H1 (cell line): ENCODE data around the gene RGS6. TPM values are rescaled to one million over a fixed set of nuclear protein-coding genes. Genes with fewer than 3 reads are reported as not detected.

Source experiments
- CTCF ChIA-PET: fragments of 300-600 bp; sonication (Branson Sonifier 250); formaldehyde crosslinking; loops from one replicate; lab custom pipeline; 2021; ENCODE audit not compliant: partially characterized antibody; lab: Charles Lee
- POLR2A ChIA-PET: fragments of 300-600 bp; sonication (Branson Sonifier 250); formaldehyde crosslinking; loops from one replicate; lab custom pipeline; 2021; ENCODE audit warnings: inconsistent platforms; ENCODE audit not compliant: partially characterized antibody; lab: Charles Lee
- DNase-seq, 2 experiments: peaks; one replicate each; pipeline versions ENCODE4 v3.0.0 to v3.0.0-alpha.2; 2010 to 2022; ENCODE audit warnings: low spot score in 2 of 2, low read depth in 1 of 2, mixed read lengths in 1 of 2
- FAIRE-seq: peaks from 2 replicates; lab custom pipeline; 2011; peaks lifted over from hg19 to GRCh38; lab: Jason Lieb, UNC
- H2AFZ ChIP-seq: 2 replicates; pipeline ENCODE4 v1.8.1; 2012; ENCODE audit warnings: low read length, inconsistent platforms
- H2AK5ac ChIP-seq: 2 replicates; pipeline ENCODE4 v1.6.1; 2013; ENCODE audit warnings: low read depth, low read length
- H2BK120ac ChIP-seq: replicated peaks from 2 replicates; pipeline ENCODE3; 2013; ENCODE audit warnings: low read depth, low read length, inconsistent platforms
- H2BK12ac ChIP-seq: 2 replicates; pipeline ENCODE4 v1.6.1; 2013; ENCODE audit warnings: low read depth, low read length
- H2BK15ac ChIP-seq: 2 replicates; pipeline ENCODE4 v1.6.1; 2013; ENCODE audit warnings: low read length
- H2BK20ac ChIP-seq: 2 replicates; pipeline ENCODE4 v1.6.1; 2013; ENCODE audit warnings: low read length
- H2BK5ac ChIP-seq: 2 replicates; pipeline ENCODE4 v1.6.1; 2013; ENCODE audit warnings: low read depth, low read length
- H3K14ac ChIP-seq: 2 replicates; pipeline ENCODE4 v1.6.1; 2013; ENCODE audit warnings: inconsistent platforms; ENCODE audit not compliant: insufficient read length
- H3K18ac ChIP-seq: 2 replicates; pipeline ENCODE4 v1.6.1; 2013; ENCODE audit warnings: low read length; ENCODE audit errors: extremely low read depth
- H3K23ac ChIP-seq: 2 replicates; pipeline ENCODE4 v1.6.1; 2013; ENCODE audit warnings: inconsistent platforms; ENCODE audit not compliant: insufficient read length
- H3K23me2 ChIP-seq: 2 replicates; pipeline ENCODE4 v1.6.1; 2013; ENCODE audit warnings: low read depth, low read length
- H3K27ac ChIP-seq: 2 replicates; pipeline ENCODE4 v1.6.1; 2011; ENCODE audit warnings: low read depth, low read length, inconsistent platforms
- H3K27me3 ChIP-seq, 4 experiments: replicated peaks in 1 of 4; 1 replicate in 1 of 4; 2 replicates in 3 of 4; pipeline versions ENCODE4 v1.6.1 to v1.8.1; 2011 to 2013; ENCODE audit warnings: low read length in 3 of 4, mild to moderate bottlenecking in 3 of 4, inconsistent platforms in 2 of 4, mixed read lengths in 2 of 4, moderate library complexity in 1 of 4; ENCODE audit not compliant: control insufficient read depth in 3 of 4, insufficient read depth in 3 of 4; ENCODE audit errors: extremely low read depth in 1 of 4
- H3K36me3 ChIP-seq, 4 experiments: 2 replicates each; pipeline versions ENCODE4 v1.6.1 to v1.8.1; 2011 to 2013; ENCODE audit warnings: mild to moderate bottlenecking in 4 of 4, low read length in 3 of 4, moderate library complexity in 2 of 4, control low read depth in 1 of 4, inconsistent platforms in 1 of 4; ENCODE audit not compliant: insufficient read depth in 4 of 4, control insufficient read depth in 2 of 4
- H3K4ac ChIP-seq: replicated peaks from 2 replicates; pipeline ENCODE3; 2013; ENCODE audit warnings: low read length, low read depth, mixed read lengths, inconsistent platforms; ENCODE audit not compliant: insufficient read length
- H3K4me1 ChIP-seq, 4 experiments: replicated peaks in 1 of 4; 1 replicate in 1 of 4; 2 replicates in 3 of 4; pipeline versions ENCODE4 v1.6.1 to v1.8.1; 2011 to 2013; ENCODE audit warnings: low read length in 3 of 4, inconsistent platforms in 2 of 4, mixed read lengths in 1 of 4; ENCODE audit not compliant: insufficient read depth in 4 of 4, control insufficient read depth in 3 of 4
- H3K4me2 ChIP-seq, 2 experiments: 2 replicates each; pipeline versions ENCODE4 v1.6.1 to v1.8.1; 2011 to 2013; ENCODE audit warnings: low read depth in 2 of 2, low read length in 2 of 2, control low read depth in 1 of 2, inconsistent platforms in 1 of 2, mild to moderate bottlenecking in 1 of 2; ENCODE audit not compliant: insufficient read depth in 1 of 2
- H3K4me3 ChIP-seq, 4 experiments: fragments of 200-600, 300-600 bp in 1 of 4; sonication (generic), shearing (Covaris generic), sonication (Bioruptor Twin) in 1 of 4; 2 replicates each; pipeline versions ENCODE4 v1.5.1 to v1.8.1; 2011 to 2016; ENCODE audit warnings: low read length in 4 of 4, low read depth in 3 of 4, control low read depth in 2 of 4, inconsistent platforms in 2 of 4, mild to moderate bottlenecking in 2 of 4, mixed read lengths in 1 of 4, moderate library complexity in 1 of 4; ENCODE audit not compliant: insufficient read depth in 2 of 4; ENCODE audit errors: extremely low read depth in 1 of 4
- H3K56ac ChIP-seq: replicated peaks from 2 replicates; pipeline ENCODE3; 2013; ENCODE audit warnings: low read depth, mild to moderate bottlenecking, mixed read lengths, low read length, inconsistent platforms; ENCODE audit not compliant: insufficient read length
- H3K79me1 ChIP-seq: 2 replicates; pipeline ENCODE4 v1.6.1; 2013; ENCODE audit warnings: low read depth, low read length, control low read depth
- H3K79me2 ChIP-seq, 2 experiments: 2 replicates each; pipeline versions ENCODE4 v1.6.1 to v1.8.1; 2012 to 2013; ENCODE audit warnings: low read length in 2 of 2, mild to moderate bottlenecking in 2 of 2, inconsistent platforms in 1 of 2; ENCODE audit not compliant: insufficient read depth in 2 of 2, control insufficient read depth in 1 of 2
- H3K9ac ChIP-seq, 4 experiments: replicated peaks in 1 of 4; 1 replicate in 1 of 4; 2 replicates in 3 of 4; pipeline versions ENCODE4 v1.6.1 to v1.8.1; 2011 to 2013; ENCODE audit warnings: low read depth in 3 of 4, low read length in 3 of 4, control low read depth in 2 of 4, mild to moderate bottlenecking in 2 of 4, moderate library complexity in 2 of 4, inconsistent platforms in 1 of 4; ENCODE audit errors: extremely low read depth in 1 of 4
- H3K9me3 ChIP-seq, 2 experiments: 2 replicates each; pipeline versions ENCODE4 v1.6.1 to v1.8.1; 2012 to 2013; ENCODE audit warnings: mild to moderate bottlenecking in 2 of 2, moderate library complexity in 2 of 2, control low read depth in 1 of 2, inconsistent platforms in 1 of 2, low read depth in 1 of 2, low read length in 1 of 2, mixed read lengths in 1 of 2; ENCODE audit not compliant: insufficient read depth in 2 of 2
- H4K20me1 ChIP-seq, 2 experiments: replicated peaks in 1 of 2; 2 replicates each; pipeline versions ENCODE3 to v1.8.1; 2011 to 2013; ENCODE audit warnings: inconsistent platforms in 2 of 2, low read length in 2 of 2, mild to moderate bottlenecking in 1 of 2; ENCODE audit not compliant: insufficient read depth in 2 of 2, control insufficient read depth in 1 of 2
- H4K5ac ChIP-seq: 2 replicates; pipeline ENCODE4 v1.6.1; 2013; ENCODE audit warnings: low read length, low read depth, mixed read lengths, inconsistent platforms; ENCODE audit not compliant: insufficient read length
- H4K8ac ChIP-seq: 2 replicates; pipeline ENCODE4 v1.8.0; 2013; ENCODE audit warnings: mild to moderate bottlenecking, moderate library complexity, low read length, inconsistent platforms; ENCODE audit not compliant: insufficient read depth; ENCODE audit errors: extremely low read depth
- H4K91ac ChIP-seq: replicated peaks from 2 replicates; pipeline ENCODE3; 2013; ENCODE audit warnings: low read length, mixed read lengths, inconsistent platforms; ENCODE audit not compliant: insufficient read length
- CBX5 ChIP-seq: fragments of 300-800, 300-1000 bp; sonication (generic); IDR thresholded peaks from 2 replicates; pipeline ENCODE4 v1.7.1; 2016; ENCODE audit warnings: antibody characterized with exemption, low read length, low read depth
- CHD1 ChIP-seq: IDR thresholded peaks from 2 replicates; pipeline ENCODE4 v1.6.1; 2012; ENCODE audit warnings: low read depth, low read length, improper control_type of control experiment
- JUND ChIP-seq: IDR thresholded peaks from 2 replicates; pipeline ENCODE4 v1.6.1; 2011; ENCODE audit warnings: mild to moderate bottlenecking, improper control_type of control experiment, low read length
- POU5F1 ChIP-seq: IDR thresholded peaks from 2 replicates; pipeline ENCODE4 v1.6.1; 2011; ENCODE audit warnings: low read depth, mild to moderate bottlenecking, low read length, moderate library complexity
- SIN3A ChIP-seq, 2 experiments: IDR thresholded peaks in 1 of 2; conservative IDR thresholded peaks in 1 of 2; 2 replicates each; pipeline ENCODE4 v1.6.1; 2011 to 2012; ENCODE audit warnings: low read length in 2 of 2, improper control_type of control experiment in 1 of 2, low read depth in 1 of 2, mild to moderate bottlenecking in 1 of 2
- SP2 ChIP-seq: IDR thresholded peaks from 2 replicates; pipeline ENCODE4 v1.6.1; 2012; ENCODE audit warnings: mild to moderate bottlenecking, low read length, inconsistent platforms
- TAF1 ChIP-seq: IDR thresholded peaks from 2 replicates; pipeline ENCODE4 v1.6.1; 2011; ENCODE audit warnings: mild to moderate bottlenecking, low read depth, low read length
- TAF7 ChIP-seq: optimal IDR thresholded peaks from 2 replicates; pipeline ENCODE3; 2011; ENCODE audit warnings: low read depth, mild to moderate bottlenecking, inconsistent platforms, low read length, moderate library complexity, borderline replicate concordance
- TEAD4 ChIP-seq: IDR thresholded peaks from 2 replicates; pipeline ENCODE4 v1.6.1; 2012; ENCODE audit warnings: low read depth, low read length, inconsistent platforms, mixed read lengths
- YY1 ChIP-seq: IDR thresholded peaks from 2 replicates; pipeline ENCODE4 v1.6.1; 2011; ENCODE audit warnings: low read depth, mild to moderate bottlenecking, low read length
- WGBS, 2 experiments: shearing (Covaris generic) in 1 of 2; methylation state at CpG; one replicate each; pipeline versions ENCODE4 v1.1.6 to v1.1.7; 2013 to 2015; ENCODE audit warnings: low lambda C conversion rate in 2 of 2, mixed read lengths in 2 of 2, inconsistent platforms in 1 of 2, low coverage in 1 of 2, missing lambda C conversion rate in 1 of 2; ENCODE audit not compliant: insufficient replicate concordance in 2 of 2, insufficient coverage in 1 of 2, insufficient read length in 1 of 2; ENCODE audit errors: extremely low coverage in 1 of 2, missing lambda C conversion rate in 1 of 2; 5-methylcytosine and 5-hydroxymethylcytosine counted together
- polyA plus RNA-seq, 7 experiments: library from polyadenylated mRNA; depleted of rRNA in 3 of 7; stranded (reverse) in 5 of 7; unstranded in 2 of 7; fragments of >200 nt in 5 of 7; fragments of 200-250 nt in 2 of 7; gene quantifications; 1 replicate in 5 of 7; 2 replicates in 1 of 7; 4 replicates in 1 of 7; pipeline versions ENCODE4 v1.2.1 to v1.2.3, GENCODE V29; 2011 to 2013; ENCODE audit warnings: missing spikeins in 2 of 7, mixed read lengths in 2 of 7
- total RNA-seq: library from RNA; stranded (reverse); fragmentation: NEBNext Ultra II Directional; extraction: Animal tissue kit (Norgen Biotek cat#: 25700); gene quantifications from 2 replicates; pipeline ENCODE4 v1.2.1, GENCODE V29; 2021
- TF ChIP-seq, protein P1 (sequence below): IDR thresholded peaks from 2 replicates; pipeline ENCODE4 v1.6.1; 2012; ENCODE audit warnings: inconsistent platforms

The RGS6 gene
- total and polyA plus RNA-seq, 2 of the 8 experiments (the other 6 are each of a cell fraction or from before 2014, with no cell fraction given) = 0.26 to 1.1 TPM

DNA sequence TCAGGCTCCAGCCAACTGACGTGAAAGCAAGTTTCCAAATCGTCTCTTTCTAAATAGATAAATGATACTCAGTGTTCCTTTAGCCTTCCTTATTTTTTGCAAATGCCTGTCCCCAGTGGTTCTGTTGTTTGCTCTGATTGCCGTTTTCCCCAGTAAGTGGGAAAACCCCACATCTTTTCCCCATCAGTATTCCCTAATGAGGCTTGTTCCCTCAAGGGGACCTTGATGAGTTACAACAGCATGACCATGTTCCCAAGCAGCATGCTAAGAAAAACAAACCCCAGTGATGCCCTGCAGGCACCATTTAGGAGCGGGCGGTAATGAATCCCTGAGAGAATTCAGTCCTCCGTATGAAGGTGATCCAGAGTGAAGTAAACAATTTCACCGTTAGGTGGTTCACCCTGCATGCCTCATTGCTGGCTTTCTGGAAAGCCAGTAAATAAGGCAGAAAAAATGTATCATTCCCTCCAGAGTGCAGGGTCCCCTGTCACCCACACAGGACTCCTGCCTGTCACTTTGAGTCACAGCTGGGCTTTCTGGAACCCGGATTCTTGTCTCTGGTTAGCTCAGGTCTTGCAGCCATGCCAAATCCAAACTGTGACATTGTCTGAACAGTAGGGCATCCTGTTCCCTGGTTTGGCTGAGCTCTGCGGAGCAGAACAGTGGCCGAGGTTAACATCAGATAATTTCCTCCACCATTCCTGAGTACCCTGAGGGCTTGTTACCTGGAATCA is 222.6 kb downstream of the RGS6 start:
- H3K56ac ChIP-seq = no peak overlapping the region
- no peak for DNase-seq
- no peak overlapping the region for H3K27ac ChIP-seq
- no peak overlapping the region for H3K4me2 ChIP-seq
- CTCF ChIA-PET = interaction anchor here (1.6 kb wide), 1 partner anchor 10 kb away, joined by 3 read pairs; no protein-coding TSS in a partner anchor
- H2AFZ ChIP-seq = no peak overlapping the region
- H4K5ac ChIP-seq = no peak overlapping the region
- H3K18ac ChIP-seq = no peak overlapping the region
- no peak overlapping the region for H2BK12ac ChIP-seq
- no peak overlapping the region for H3K9ac ChIP-seq
- H2BK5ac ChIP-seq = no peak overlapping the region
- H3K36me3 ChIP-seq = no peaks in the 10 kb centered on the region
- H2BK20ac ChIP-seq = no peak overlapping the region
- WGBS, 2 experiments = 96% methylated on average over 10 of the region's 10 CpGs; no CpG with 5 or more reads in 1 of the 2 experiments
- H3K27me3 ChIP-seq = no peaks in the 10 kb centered on the region
- no peaks in the 10 kb centered on the region for H3K23me2 ChIP-seq
- no peak overlapping the region for H4K8ac ChIP-seq
- no peak for TF ChIP-seq TEAD4
- no peak for TF ChIP-seq JUND
- no peak for TF ChIP-seq SIN3A (conservative IDR thresholded peaks at IDR 0.05 in 1 of 2, IDR thresholded peaks at IDR 0.05 in 1 of 2; ENCODE audit: low read depth in 1 of 2, low read length in 2 of 2)
- TF ChIP-seq YY1 = no peak
- TF ChIP-seq CHD1 = no peak
- TF ChIP-seq, protein P1, sequence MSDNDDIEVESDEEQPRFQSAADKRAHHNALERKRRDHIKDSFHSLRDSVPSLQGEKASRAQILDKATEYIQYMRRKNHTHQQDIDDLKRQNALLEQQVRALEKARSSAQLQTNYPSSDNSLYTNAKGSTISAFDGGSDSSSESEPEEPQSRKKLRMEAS = no peak
- no peak for TF ChIP-seq TAF1
- TF ChIP-seq POU5F1 = no peak
- no peak for TF ChIP-seq TAF7
- TF ChIP-seq SP2 = no peak
- TF ChIP-seq CBX5 = no peak
- TF ChIP-seq, all 59 proteins: peak for 0
- no peak overlapping the region for H4K91ac ChIP-seq
- no peaks in the 10 kb centered on the region for H4K20me1 ChIP-seq
- no peaks in the 10 kb centered on the region for H3K79me1 ChIP-seq
- H2AK5ac ChIP-seq = no peak overlapping the region
- no peaks in the 10 kb centered on the region for H3K79me2 ChIP-seq
- POLR2A ChIA-PET = no interaction called here
- peaks cover 0 to 3% (median 0%) of the 10 kb centered on the region in 4 experiments; a peak in 1 of 7 replicates for H3K4me1 ChIP-seq
- no peak overlapping the region for H2BK15ac ChIP-seq
- no peak overlapping the region for H2BK120ac ChIP-seq
- no peak for FAIRE-seq
- no peak overlapping the region for H3K4ac ChIP-seq
- H3K23ac ChIP-seq = no peak overlapping the region
- H3K14ac ChIP-seq = no peak overlapping the region
- H3K9me3 ChIP-seq = peaks cover 3 to 6% of the 10 kb centered on the region in 2 experiments; a peak in 3 of 4 replicates
- H3K4me3 ChIP-seq = no peak overlapping the region
